GM19238 (cell line): ENCODE measurements around the gene PGGT1B.
"Not testable (repeated sequence)": the region's sequence is repeated elsewhere in the genome, so short reads cannot be mapped to it uniquely, and the experiment has no call there.

ENCODE experiments used
- DNase-seq: peaks from one replicate; pipeline ENCODE4 v3.0.0; 2011; ENCODE audit warnings: low spot score; ENCODE audit not compliant: insufficient read length

Gene PGGT1B

DNA sequence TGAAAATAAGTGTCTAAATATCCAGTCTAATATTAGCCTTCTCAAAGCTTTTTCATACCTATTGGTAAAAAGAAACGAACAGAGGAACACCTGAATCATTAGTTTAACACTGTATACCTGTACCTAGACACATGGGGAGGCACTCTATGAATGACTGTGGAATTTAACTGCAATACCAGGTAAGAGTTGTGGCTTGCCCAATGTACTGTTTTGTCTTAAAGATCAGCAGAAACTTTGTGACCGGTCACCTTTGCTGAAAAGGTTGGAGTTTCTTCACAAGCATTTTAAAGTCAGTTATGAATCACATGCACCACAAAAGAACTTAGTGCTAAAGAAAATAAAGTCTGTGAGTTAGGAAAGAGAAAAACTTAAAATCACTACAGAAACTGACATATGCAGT, 2.4 kb downstream of the PGGT1B start:
- DNase-seq: no peak

DNA sequence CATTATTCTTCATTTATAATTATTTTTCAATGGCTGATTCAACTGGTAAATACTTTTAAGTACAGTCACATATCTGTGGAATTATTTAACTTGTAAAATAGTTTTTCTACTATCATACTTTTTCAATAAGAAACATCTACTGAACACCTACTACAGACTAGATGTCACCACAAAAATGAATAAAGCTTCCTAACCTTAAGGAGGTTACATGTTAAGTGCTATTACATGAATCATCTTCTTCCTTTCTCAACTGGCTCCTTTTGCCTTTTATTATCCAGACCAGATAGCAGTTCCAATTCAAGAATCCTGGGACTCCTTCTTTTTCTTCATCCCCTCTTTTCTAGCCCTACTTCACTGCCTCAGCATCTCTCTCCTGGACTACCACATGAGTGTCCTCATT, 4.7 kb downstream of the PGGT1B start:
- no peak for DNase-seq

DNA sequence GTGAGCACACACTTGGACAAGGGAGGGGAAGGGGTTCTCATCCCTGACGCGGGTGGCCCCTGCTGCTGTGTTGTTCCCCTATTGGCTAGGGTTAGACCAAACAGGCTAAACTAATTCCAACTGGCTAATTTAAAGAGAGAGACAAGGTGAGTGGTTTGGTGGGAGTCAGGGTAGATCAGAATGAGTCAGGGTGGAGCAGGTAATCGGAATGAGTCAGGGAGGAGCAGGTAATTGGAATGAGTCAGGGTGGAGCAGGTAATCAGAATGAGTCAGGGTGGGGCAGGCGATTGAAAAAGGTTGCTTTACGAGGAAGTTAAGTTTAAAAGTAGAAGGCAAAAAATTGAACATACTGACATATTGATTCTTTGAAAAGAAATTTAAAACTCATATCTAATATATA, 13.3 kb downstream of the PGGT1B start:
- not testable (repeated sequence) for DNase-seq

- no peak for DNase-seq
Observed at GRCh38 chr5:115246361-115246991, 16.2 kb downstream of the PGGT1B start.

DNA sequence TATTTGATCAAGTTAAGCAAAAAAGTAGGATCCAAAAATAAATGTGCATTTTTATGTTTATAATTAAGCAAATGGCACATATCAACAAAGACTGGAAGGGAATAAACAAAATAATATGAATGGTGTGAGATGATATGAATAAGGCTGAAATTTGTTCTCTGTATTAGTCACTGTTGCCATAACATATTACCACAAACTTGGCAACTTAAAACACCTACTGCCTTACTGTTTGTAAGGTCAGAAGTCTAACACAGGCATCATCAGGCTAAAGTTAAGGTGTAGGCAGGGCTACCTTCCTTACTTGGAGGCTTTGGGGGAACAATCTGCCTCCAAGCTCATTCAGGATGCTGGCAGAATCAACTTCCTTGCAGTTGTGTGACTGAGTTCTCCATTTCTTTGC, 19.3 kb downstream of the PGGT1B start:
- DNase-seq: no peak

- DNase-seq: no peak
Observed at GRCh38 chr5:115241881-115242642, 20.6 kb downstream of the PGGT1B start.

GRCh38 chr5:115237066-115237465, 25.6 kb downstream of the PGGT1B start:
- no peak for DNase-seq

DNA sequence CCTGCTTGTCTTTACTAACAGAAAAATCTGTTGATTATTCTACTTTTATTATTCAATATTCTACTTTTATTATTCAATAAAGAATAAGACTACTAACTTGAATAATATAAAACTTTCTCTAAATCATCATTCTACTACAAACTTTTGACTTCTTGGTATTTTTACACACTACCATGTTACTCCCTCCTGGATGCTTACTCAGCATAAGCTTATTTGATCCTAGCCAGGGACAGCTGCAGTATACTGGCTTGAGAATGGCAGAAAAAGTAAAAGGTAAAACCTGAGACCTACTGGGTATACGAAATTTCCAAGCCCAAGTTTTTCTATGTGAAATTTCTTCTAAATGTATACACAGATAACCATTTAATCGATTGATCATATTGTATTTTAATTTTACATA, 26.1 kb downstream of the PGGT1B start:
- no peak for DNase-seq

GRCh38 chr5:115231598-115231997, 31.1 kb downstream of the PGGT1B start:
- no peak for DNase-seq

DNA sequence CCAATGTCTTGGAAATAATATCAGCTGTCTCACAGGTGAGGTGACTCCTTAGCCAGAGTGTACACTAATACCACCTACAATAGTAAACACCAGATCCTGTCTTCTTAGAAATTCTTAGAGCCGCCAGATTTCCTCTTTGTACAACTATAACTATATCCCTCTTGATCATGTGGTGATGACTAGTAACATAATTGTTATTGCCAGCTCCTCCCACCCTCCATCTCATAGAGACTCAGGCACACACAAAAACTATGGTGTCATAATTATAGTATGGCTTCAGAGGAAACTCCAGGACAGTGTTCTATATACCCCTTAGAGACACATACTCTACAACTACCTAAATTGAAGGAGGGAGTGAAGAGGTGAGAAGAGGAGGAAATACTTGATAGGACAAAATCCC, 33.1 kb downstream of the PGGT1B start:
- no peak for DNase-seq

DNA sequence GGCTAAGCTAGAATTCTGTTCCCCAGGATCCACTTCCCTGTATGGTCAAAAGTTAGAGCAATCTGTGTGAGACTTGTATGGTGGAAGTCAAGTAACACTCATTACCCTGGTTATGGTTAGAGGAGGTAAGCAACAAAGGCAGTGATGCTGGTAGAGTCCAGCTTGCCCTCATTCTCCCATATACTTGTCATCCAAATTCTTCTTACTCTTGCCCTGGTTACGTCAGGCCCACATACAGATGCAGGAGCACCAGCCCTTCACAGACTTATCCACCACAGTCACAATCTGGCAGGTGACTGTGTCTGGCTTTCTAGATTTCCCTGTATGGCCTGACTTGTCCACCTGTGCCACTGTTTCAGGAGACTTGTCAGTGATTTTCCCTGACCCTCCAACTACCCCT, 35.4 kb downstream of the PGGT1B start:
- DNase-seq: no peak

DNA sequence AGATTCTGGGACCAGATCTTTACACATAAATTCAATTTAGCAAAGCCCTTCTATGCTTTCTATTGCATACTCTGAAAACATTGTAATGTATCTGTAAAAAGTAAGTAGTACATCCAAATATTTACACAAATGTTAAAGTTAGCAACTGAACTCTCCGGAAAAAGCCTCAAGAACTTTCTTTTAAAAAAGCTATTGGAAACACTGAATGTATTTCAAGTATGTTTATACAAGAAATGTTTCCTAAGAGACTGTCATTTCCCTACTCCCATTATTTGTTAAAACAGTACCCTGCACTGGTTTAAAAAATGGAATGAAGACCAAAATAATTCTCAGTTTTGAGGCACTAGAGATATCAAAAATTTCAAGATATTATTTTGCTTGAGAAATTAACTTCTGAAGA, 48.1 kb downstream of the PGGT1B start:
- DNase-seq: no peak

GRCh38 chr5:115209279-115209678, 53.4 kb downstream of the PGGT1B start:
- peak; percentile 37 for DNase-seq

GRCh38 chr5:115202952-115203351, 59.7 kb downstream of the PGGT1B start:
- DNase-seq: no peak

- DNase-seq: no peak
Observed at GRCh38 chr5:115196161-115196560, 66.5 kb downstream of the PGGT1B start.

GRCh38 chr5:115194676-115195075, 68.0 kb downstream of the PGGT1B start:
- no peak for DNase-seq

GRCh38 chr5:115193295-115193694, 69.4 kb downstream of the PGGT1B start:
- DNase-seq: no peak

- DNase-seq: no peak
Observed at GRCh38 chr5:115192098-115192497, 70.6 kb downstream of the PGGT1B start.

DNA sequence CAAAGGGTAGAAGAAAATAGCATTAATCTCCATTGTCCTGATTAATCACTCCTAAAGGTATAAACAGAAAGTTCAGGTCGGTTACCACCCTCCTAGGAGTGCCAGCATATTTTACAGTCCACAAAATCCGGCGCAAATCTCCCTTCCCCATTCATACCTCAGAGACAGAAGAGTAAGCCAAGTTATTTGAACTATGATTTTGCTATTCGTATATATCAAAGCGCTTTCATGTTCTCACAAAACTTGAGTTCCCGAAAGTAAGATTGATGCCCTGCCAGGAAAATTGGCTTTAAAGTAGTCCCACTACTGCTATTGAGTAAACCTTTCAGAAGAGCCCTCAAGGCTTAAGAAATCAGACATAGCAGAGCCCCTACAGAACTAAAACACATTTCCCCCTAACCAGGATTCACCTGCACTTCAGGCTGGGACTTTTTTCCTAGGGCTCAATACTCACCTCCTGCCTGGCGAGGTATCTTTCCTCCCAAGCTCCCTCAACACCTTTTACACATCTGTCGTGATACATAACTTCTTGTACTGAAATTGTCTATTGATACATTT, 71.1 kb downstream of the PGGT1B start:
- DNase-seq: no peak

GRCh38 chr5:115190388-115190787, 72.3 kb downstream of the PGGT1B start:
- DNase-seq: no peak

GRCh38 chr5:115189866-115190265, 72.8 kb downstream of the PGGT1B start:
- DNase-seq: no peak

DNA sequence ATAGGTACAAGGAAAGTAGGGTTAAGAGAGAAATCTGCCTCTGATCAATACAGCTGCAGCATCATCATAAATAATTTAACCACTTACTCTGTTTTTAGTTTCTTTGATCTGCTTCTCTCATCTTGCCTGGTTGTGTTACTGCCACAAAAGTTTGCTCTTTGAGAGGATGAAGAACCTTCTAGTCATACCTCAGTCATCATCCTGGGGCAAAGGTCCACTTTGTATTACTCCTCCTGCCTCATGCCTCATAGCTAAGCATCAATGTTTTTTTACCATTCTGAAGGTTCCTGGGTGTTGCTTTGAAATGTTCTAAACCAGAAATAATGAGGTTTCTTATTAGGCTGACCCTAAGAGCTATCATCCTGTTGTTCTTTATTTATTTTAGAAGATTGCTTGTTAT, 75.9 kb downstream of the PGGT1B start:
- DNase-seq: no peak

DNA sequence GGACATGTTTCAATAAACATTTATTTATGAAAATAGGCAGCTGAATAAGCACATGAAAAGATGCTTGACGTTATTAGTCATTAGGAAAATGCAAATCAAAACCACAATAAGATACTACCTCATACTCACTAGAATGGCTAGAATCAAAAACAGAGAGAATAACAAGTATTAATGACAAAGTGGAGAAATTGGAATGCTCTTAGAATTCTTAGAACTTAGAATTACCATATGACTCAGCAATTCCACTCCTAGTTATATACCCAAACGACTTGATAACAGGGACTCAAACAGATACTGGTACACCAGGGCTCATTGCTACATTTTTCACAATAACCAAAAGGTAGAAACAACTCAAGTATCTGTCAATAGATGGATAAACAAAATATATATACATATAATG, 77.9 kb downstream of the PGGT1B start:
- DNase-seq: no peak
